HepG2 (cell line): Measurements from ENCODE around the gene AANAT.

Experiments
- BCL6 ChIP-seq: IDR thresholded peaks from 2 replicates; pipeline ENCODE4 v1.6.1; 2016; ENCODE audit warnings: missing genetic modification reagents, missing compliant biosample characterization
- ESRRA ChIP-seq: sonication (generic); formaldehyde crosslinking; IDR thresholded peaks from 2 replicates; pipeline ENCODE4 v1.5.1; 2020; ENCODE audit warnings: mild to moderate bottlenecking, low read depth, missing genetic modification reagents
- FOSL2 ChIP-seq: sonication (generic); formaldehyde crosslinking; IDR thresholded peaks from 2 replicates; pipeline ENCODE4 v1.4.0; 2020; ENCODE audit warnings: missing genetic modification reagents
- TBL1XR1 ChIP-seq: fragments of 150-350 bp; IDR thresholded peaks from 2 replicates; pipeline ENCODE4 v1.6.1; 2014; ENCODE audit warnings: borderline replicate concordance, low read length; ENCODE audit not compliant: partially characterized antibody

DNA sequence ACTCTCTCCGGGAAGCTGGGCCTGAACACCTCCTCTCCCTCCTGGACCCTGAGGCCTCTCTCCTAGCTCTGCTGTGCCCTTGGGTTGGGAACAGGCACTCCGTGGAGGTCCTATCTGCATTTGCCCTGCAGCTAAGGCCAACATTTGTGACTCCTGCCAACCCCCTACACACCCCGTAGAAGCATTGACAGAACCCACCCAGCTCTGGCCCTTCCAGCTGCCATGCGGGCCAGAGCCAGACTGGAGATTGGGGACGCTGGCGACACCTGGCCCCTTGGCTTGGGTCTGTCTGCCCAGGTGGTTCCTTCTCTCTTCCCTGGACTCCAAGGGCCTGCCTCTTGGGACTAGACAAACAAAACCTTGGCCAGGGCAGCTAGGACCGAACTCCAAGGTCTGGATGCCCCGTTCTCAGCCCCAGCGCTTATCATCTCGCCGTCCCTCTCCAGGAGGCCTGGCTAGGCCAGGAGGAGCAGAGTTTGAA, 34.5 kb downstream of the AANAT start:
- no peak for TF ChIP-seq BCL6
- TF ChIP-seq FOSL2 (CRISPR knock-in tag) = no peak
- no peak for TF ChIP-seq TBL1XR1
- TF ChIP-seq ESRRA = no peak
